GM12872 (cell line): ENCODE measurements around the gene TIGD2.

Experiments used
- CTCF ChIP-seq: IDR thresholded peaks from 3 replicates; pipeline ENCODE4 v1.5.1; 2011; ENCODE audit warnings: low read depth, mild to moderate bottlenecking, low read length, moderate library complexity; ENCODE audit not compliant: insufficient read depth

The TIGD2 gene

DNA sequence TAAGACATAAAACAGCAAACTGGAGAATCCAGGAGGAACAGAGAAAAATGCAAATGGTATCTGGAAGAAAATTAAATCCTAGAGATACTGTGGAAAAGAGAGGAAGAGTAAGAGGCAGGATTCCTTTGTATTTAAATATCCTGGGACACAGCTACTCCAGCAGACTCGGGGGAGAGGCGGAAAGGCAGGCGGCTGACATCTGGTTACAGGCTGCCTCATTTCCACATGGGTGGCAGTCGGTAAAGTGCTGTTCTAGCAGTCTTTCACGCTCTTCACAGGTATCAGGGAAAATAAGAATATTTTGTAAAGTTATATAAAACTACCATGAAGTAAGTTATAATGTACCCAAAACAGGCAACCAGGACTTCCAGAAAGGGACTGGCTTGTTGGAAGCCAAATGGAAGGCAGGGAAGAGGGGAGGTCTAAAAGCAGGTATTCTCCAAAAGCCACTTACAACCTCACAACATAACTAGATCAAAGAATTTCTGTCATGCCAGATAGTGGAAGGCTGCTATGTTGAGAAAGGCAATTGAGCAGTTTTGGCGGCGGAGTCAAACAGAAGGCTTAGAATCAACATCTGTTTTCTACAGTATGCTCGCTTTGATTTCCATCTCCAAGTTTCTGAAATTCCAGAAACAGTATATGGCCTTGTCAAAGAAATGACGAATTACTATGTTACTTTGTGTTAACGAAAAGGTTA is 1.3 kb upstream of the TIGD2 start:
- TF ChIP-seq CTCF: no peak

DNA sequence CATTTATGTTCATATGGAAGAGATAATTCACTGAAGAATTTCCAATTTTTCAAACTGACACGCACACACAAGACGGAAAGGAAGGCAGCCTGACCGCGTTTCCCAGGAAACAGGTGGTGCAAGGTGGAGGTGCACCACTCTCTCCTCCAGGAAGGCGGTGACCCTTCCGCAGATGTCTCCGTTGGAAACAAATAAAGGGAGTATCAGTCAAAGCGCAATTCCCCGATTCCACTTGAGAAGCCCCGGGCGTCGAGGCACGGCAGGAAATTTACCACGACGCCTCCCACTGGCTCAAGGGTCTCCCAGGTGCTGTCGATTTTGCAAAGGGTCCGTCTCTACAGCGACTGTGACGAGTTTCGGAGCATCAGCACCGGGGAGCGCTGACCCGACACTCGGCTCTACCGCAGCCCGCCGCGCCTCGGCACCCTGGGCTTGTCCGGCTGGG is 770 bp upstream of the TIGD2 start:
- TF ChIP-seq CTCF: no peak

DNA sequence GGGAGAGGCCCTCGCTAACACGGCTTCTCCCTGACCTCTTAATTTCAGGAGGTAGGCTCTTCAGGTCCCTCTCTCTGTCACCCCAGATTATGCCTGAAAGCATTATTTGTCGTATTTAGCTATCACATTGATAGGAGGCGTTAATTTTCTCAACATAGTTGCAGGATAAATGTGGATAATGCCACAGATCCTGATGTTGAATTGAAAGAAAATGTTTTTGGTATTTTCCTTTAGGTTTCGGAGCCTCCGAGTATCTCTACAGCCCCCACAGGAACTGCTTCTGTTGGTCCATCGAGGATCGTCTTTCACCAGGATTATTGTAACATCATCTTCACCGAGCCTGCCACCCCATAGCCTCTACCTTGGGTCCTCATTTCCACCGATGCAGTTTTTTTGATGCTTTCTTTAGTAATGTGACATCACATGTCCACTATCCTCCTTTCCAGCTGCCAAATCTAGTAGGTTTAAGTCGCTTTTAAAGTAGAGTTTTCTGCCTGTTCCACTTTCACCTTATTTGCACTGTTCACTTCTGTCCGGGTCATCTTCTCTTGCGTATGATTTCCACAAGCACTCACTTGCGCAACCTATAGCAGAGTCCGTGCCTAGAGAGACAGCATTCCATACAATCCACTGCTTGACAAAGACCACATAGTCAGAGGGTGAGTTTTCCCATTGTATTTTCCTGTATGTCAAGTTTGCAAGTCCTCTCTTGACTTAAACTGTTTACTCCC is 665 bp downstream of the TIGD2 start:
- no peak for TF ChIP-seq CTCF

DNA sequence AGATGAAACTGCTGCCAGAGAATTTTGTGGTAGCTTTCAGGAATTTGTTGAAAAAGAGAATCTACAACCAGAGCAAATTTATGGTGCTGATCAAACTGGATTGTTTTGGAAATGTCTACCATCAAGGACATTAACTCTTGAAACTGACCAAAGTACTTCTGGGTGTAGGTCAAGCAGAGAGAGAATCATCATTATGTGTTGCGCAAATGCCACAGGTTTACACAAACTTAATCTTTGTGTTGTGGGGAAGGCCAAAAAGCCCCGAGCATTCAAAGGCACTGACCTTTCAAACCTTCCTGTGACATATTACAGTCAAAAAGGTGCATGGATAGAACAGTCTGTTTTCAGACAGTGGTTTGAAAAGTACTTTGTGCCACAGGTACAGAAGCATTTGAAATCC is 2.1 kb downstream of the TIGD2 start:
- TF ChIP-seq CTCF: no peak

GRCh38 chr4:89114100-89114499 is 2.8 kb downstream of the TIGD2 start:
- no peak for TF ChIP-seq CTCF

- no peak for TF ChIP-seq CTCF
Measured at GRCh38 chr4:89117115-89117514, 5.8 kb downstream of the TIGD2 start.

GRCh38 chr4:89119166-89119565 is 7.8 kb downstream of the TIGD2 start:
- no peak for TF ChIP-seq CTCF
